GM23248 (cell line): ENCODE results near the gene ZDHHC16. TPM values are rescaled to one million over a fixed set of nuclear protein-coding genes. Genes with fewer than 3 reads are reported as not detected.
"Not testable (repeated sequence)": the region's sequence is repeated elsewhere in the genome, so short reads cannot be mapped to it uniquely, and the experiment has no call there.

ENCODE experiments used
- DNase-seq: peaks from one replicate; pipeline ENCODE4 v3.0.0-alpha.2; 2015
- H2AFZ ChIP-seq: fragments of 200-600 bp; sonication (generic); 2 replicates; pipeline ENCODE4 v1.6.1; 2016; ENCODE audit warnings: antibody characterized with exemption
- H3F3A ChIP-seq: fragments of 200-600 bp; sonication (generic); 2 replicates; pipeline ENCODE4 v1.6.1; 2016; ENCODE audit warnings: mild to moderate bottlenecking, antibody characterized with exemption, mixed run types; ENCODE audit not compliant: insufficient read depth
- H3K27ac ChIP-seq: fragments of 200-600 bp; sonication (generic); 2 replicates; pipeline ENCODE4 v1.5.1; 2016; ENCODE audit warnings: mild to moderate bottlenecking
- H3K27me3 ChIP-seq: fragments of 200-600 bp; sonication (generic); replicated peaks from 2 replicates; pipeline ENCODE4 v1.6.1; 2016; ENCODE audit warnings: mild to moderate bottlenecking; ENCODE audit not compliant: insufficient read depth
- H3K36me3 ChIP-seq: fragments of 200-600 bp; sonication (generic); 2 replicates; pipeline ENCODE4 v1.6.1; 2016; ENCODE audit warnings: low read depth, mild to moderate bottlenecking
- H3K4me1 ChIP-seq: fragments of 200-600 bp; sonication (generic); 2 replicates; pipeline ENCODE4 v1.6.1; 2016; ENCODE audit warnings: mild to moderate bottlenecking; ENCODE audit not compliant: insufficient read depth
- H3K4me2 ChIP-seq: fragments of 200-600 bp; sonication (generic); one replicate; pipeline ENCODE4 v1.6.1; 2016; ENCODE audit warnings: mild to moderate bottlenecking; ENCODE audit not compliant: unreplicated experiment
- H3K4me3 ChIP-seq: fragments of 200-600 bp; sonication (generic); 2 replicates; pipeline ENCODE4 v1.5.1; 2016; ENCODE audit warnings: mild to moderate bottlenecking
- H3K79me2 ChIP-seq: fragments of 200-600 bp; sonication (generic); 2 replicates; pipeline ENCODE4 v1.6.1; 2016; ENCODE audit warnings: mild to moderate bottlenecking; ENCODE audit not compliant: insufficient read depth
- H3K9ac ChIP-seq: fragments of 200-600 bp; sonication (generic); 2 replicates; pipeline ENCODE4 v1.6.1; 2016; ENCODE audit warnings: mild to moderate bottlenecking
- H3K9me2 ChIP-seq: fragments of 200-600 bp; sonication (generic); 2 replicates; pipeline ENCODE4 v1.6.1; 2016; ENCODE audit warnings: mixed run types, mild to moderate bottlenecking, moderate library complexity; ENCODE audit not compliant: insufficient read depth
- H3K9me3 ChIP-seq: fragments of 200-600 bp; sonication (generic); one replicate; pipeline ENCODE4 v1.6.1; 2017; ENCODE audit warnings: low read depth
- H4K20me1 ChIP-seq: fragments of 200-600 bp; sonication (generic); 2 replicates; pipeline ENCODE4 v1.6.0; 2016; ENCODE audit not compliant: insufficient read depth
- EZH2 ChIP-seq: fragments of 200-600 bp; sonication (generic); IDR thresholded peaks from 2 replicates; pipeline ENCODE4 v1.6.1; 2018; ENCODE audit warnings: antibody characterized with exemption, mild to moderate bottlenecking; ENCODE audit not compliant: insufficient read depth, poor library complexity, severe bottlenecking
- EZH2phosphoT487 ChIP-seq: fragments of 200-600 bp; sonication (generic); IDR thresholded peaks from 2 replicates; pipeline ENCODE4 v1.6.1; 2018; ENCODE audit warnings: antibody characterized with exemption, moderate library complexity, mild to moderate bottlenecking, low read depth; ENCODE audit not compliant: insufficient read depth
- WGBS, 2 experiments: methylation state at CpG; one replicate each; pipeline ENCODE4 v1.1.6; 2015 to 2017; ENCODE audit warnings: low lambda C conversion rate in 2 of 2, low coverage in 1 of 2; ENCODE audit errors: missing lambda C conversion rate in 2 of 2; 5-methylcytosine and 5-hydroxymethylcytosine counted together
- in situ Hi-C: fragments of 300-500 bp; cut with MboI; formaldehyde crosslinking; loops from 2 replicates; pipeline ENCODE4 v1.15.0; 2020
- polyA plus RNA-seq: library from polyadenylated mRNA; unstranded; fragments of >200 nt; fragmentation: Nextera tagmentation; extraction: Ambion mirVana; gene quantifications from 2 replicates; pipeline ENCODE4 v1.2.1, GENCODE V29; 2016
- total RNA-seq: library from RNA; depleted of rRNA; stranded (reverse); fragments of >200 nt; shearing (Covaris generic); gene quantifications from 2 replicates; pipeline ENCODE4 v1.2.3, GENCODE V29; 2014

Gene ZDHHC16
- total and polyA plus RNA-seq, 2 experiments from 2014 or later: 68.2 to 69.1 TPM

GRCh38 chr10:97475936-97476594 is 30.1 kb downstream of the ZDHHC16 start:
- peak; percentile 88 for DNase-seq
- H3K4me3 ChIP-seq: no peak overlapping the region
- H4K20me1 ChIP-seq: no peaks in the 10 kb centered on the region
- peaks cover 22% of the 10 kb centered on the region for H3K4me1 ChIP-seq
- peak overlapping the region; percentile 30 for H3K9ac ChIP-seq
- H3K79me2 ChIP-seq: peaks cover 49% of the 10 kb centered on the region
- 41 to 42% methylated on average over 2 of the region's 2 CpGs for WGBS, 2 experiments
- no peaks in the 10 kb centered on the region for H3K9me3 ChIP-seq
- in situ Hi-C loops: no loop called here
- H3K27ac ChIP-seq: peak overlapping the region; percentile 74
- peaks cover 50% of the 10 kb centered on the region for H3F3A ChIP-seq
- H3K9me2 ChIP-seq: no peaks in the 10 kb centered on the region
- no peak overlapping the region for H3K4me2 ChIP-seq
- H3K36me3 ChIP-seq: peaks cover 79% of the 10 kb centered on the region
- H3K27me3 ChIP-seq: no peaks in the 10 kb centered on the region
- no peak overlapping the region for H2AFZ ChIP-seq
- TF ChIP-seq EZH2 (no peak), EZH2phosphoT487 (no peak)

- peaks cover 45% of the 10 kb centered on the region for H3K36me3 ChIP-seq
- H4K20me1 ChIP-seq, H2AFZ ChIP-seq, in situ Hi-C loops, H3K4me3 ChIP-seq, H3K9me3 ChIP-seq, H3K4me2 ChIP-seq, H3K9ac ChIP-seq, H3K9me2 ChIP-seq, H3K27ac ChIP-seq, DNase-seq, H3K27me3 ChIP-seq: not testable (repeated sequence)
- peaks cover 29% of the 10 kb centered on the region for H3K4me1 ChIP-seq
- peaks cover 42% of the 10 kb centered on the region for H3F3A ChIP-seq
- WGBS, 2 experiments: 99% methylated on average over 4 of the region's 4 CpGs
- peaks cover 61% of the 10 kb centered on the region for H3K79me2 ChIP-seq
These were observed 33.4 kb downstream of the ZDHHC16 start for GRCh38 chr10:97479410-97479809.

DNA sequence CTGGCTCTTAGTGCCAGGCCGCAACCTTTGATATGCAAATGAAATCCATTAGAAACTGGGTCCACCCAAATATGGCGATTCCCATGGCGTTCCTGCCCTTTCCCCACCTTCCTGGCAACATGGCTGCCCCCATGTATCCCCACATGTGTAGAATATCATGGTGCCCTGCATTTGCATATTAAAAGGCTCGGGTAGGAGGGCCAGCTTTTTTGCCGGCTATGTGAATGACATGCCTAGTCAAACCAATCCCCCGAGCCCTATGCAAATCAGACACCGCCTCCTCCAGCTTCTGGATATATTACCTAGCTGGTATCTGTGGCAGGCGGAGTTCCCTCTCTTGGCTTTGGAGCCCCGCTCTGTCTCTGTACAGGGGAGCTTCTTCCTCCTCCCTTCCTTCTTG is 34.0 kb downstream of the ZDHHC16 start:
- H3K27me3 ChIP-seq: no peaks in the 10 kb centered on the region
- DNase-seq: no peak
- H3K4me3 ChIP-seq: no peak overlapping the region
- TF ChIP-seq EZH2phosphoT487: no peak
- no peak for TF ChIP-seq EZH2
- H3K79me2 ChIP-seq: peaks cover 67% of the 10 kb centered on the region
- H3K36me3 ChIP-seq: peaks cover 40% of the 10 kb centered on the region
- no peak overlapping the region for H3K4me2 ChIP-seq
- no peaks in the 10 kb centered on the region for H4K20me1 ChIP-seq
- H3F3A ChIP-seq: peaks cover 36% of the 10 kb centered on the region
- H3K9me3 ChIP-seq: no peaks in the 10 kb centered on the region
- no peaks in the 10 kb centered on the region for H3K9me2 ChIP-seq
- peaks cover 29% of the 10 kb centered on the region for H3K4me1 ChIP-seq
- no peak overlapping the region for H3K9ac ChIP-seq
- WGBS, 2 experiments: 79 to 84% methylated on average over 9 of the region's 9 CpGs
- no peak overlapping the region for H2AFZ ChIP-seq
- no peak overlapping the region for H3K27ac ChIP-seq
- in situ Hi-C loops: no loop called here

- no peak for DNase-seq
- no peak overlapping the region for H3K4me2 ChIP-seq
- H4K20me1 ChIP-seq: peaks cover 3% of the 10 kb centered on the region; the same call in 1 of the 2 replicates
- peaks cover 21% of the 10 kb centered on the region for H3K4me1 ChIP-seq
- no peaks in the 10 kb centered on the region for H3K9me2 ChIP-seq
- H3F3A ChIP-seq: peaks cover 25% of the 10 kb centered on the region
- H2AFZ ChIP-seq: no peak overlapping the region
- WGBS, 2 experiments: 87 to 91% methylated on average over 4 of the region's 4 CpGs
- H3K9ac ChIP-seq: no peak overlapping the region
- in situ Hi-C loops: no loop called here
- no peak overlapping the region for H3K27ac ChIP-seq
- H3K27me3 ChIP-seq: no peaks in the 10 kb centered on the region
- no peaks in the 10 kb centered on the region for H3K9me3 ChIP-seq
- H3K36me3 ChIP-seq: peaks cover 42% of the 10 kb centered on the region
- H3K4me3 ChIP-seq: no peak overlapping the region
- peaks cover 78% of the 10 kb centered on the region for H3K79me2 ChIP-seq
- TF ChIP-seq EZH2phosphoT487 (no peak), EZH2 (no peak)
These were observed 35.1 kb downstream of the ZDHHC16 start for GRCh38 chr10:97481071-97481470.
